Right lobe of liver (tissue), 4 donors: Measurements from ENCODE around the gene USF2.

Experiments
- CTCF ChIP-seq, 4 donors: fragments of 200-600 bp in 3 of 4; fragments of 450-650 bp in 1 of 4; IDR thresholded peaks; one replicate each; pipeline versions ENCODE4 v1.5.1 to v1.8.0; 2016 to 2022; ENCODE audit warnings: antibody characterized with exemption in 4 of 4, mild to moderate bottlenecking in 2 of 4
- POLR2A ChIP-seq: fragments of 450-650 bp; IDR thresholded peaks from one replicate; pipeline ENCODE4 v1.6.1; 2017; ENCODE audit warnings: antibody characterized with exemption, mild to moderate bottlenecking
- donor health status: DM: no; HTN: no; CAD: no.
- donor health status: DM: no; HTN: no; CAD: no.
- donor health status: DM: no; HTN: yes; CAD: no.

- no peak for TF ChIP-seq CTCF (IDR thresholded peaks at IDR 0.05)
- TF ChIP-seq POLR2A = no peak
Observed at GRCh38 chr19:35303357-35303915, 34.7 kb downstream of the USF2 start.
